AG04450 (cell line): ENCODE results near the gene FOXRED1. TPM values are rescaled to one million over a fixed set of nuclear protein-coding genes. Genes with fewer than 3 reads are reported as not detected.

Experiments used
- CTCF ChIA-PET: fragments of 300-600, 350-600 bp; formaldehyde crosslinking; extraction: SDS; loops from one replicate; lab custom pipeline; 2022; ENCODE audit warnings: antibody characterized with exemption, inconsistent platforms; lab: Charles Lee
- POLR2A ChIA-PET: fragments of 350-600 bp; formaldehyde crosslinking; extraction: SDS; loops from one replicate; lab custom pipeline; 2021; ENCODE audit warnings: antibody characterized with exemption, inconsistent platforms; lab: Yijun Ruan, JAX
- DNase-seq: peaks from one replicate; pipeline ENCODE4 v3.0.0-alpha.2; 2011; ENCODE audit warnings: low read depth, low spot score
- H3K27ac ChIP-seq: one replicate; pipeline ENCODE4 v1.5.1; 2012; ENCODE audit warnings: low read depth, low read length, control low read depth
- H3K27me3 ChIP-seq: one replicate; pipeline ENCODE4 v1.6.0; 2012; ENCODE audit warnings: low read length; ENCODE audit not compliant: control insufficient read depth, insufficient read depth
- H3K4me3 ChIP-seq: 2 replicates; pipeline ENCODE4 v1.5.1; 2011; ENCODE audit warnings: mild to moderate bottlenecking, low read depth, low read length, control low read depth
- H3K9me3 ChIP-seq: 2 replicates; pipeline ENCODE4 v1.5.1; 2012; ENCODE audit warnings: low read length; ENCODE audit not compliant: control insufficient read depth, insufficient read depth
- CTCF ChIP-seq: IDR thresholded peaks from 2 replicates; pipeline ENCODE4 v1.5.1; 2011; ENCODE audit warnings: low read depth, low read length, control low read depth, inconsistent platforms
- polyA plus RNA-seq: library from polyadenylated mRNA; depleted of rRNA; stranded (reverse); fragments of >200 nt; gene quantifications from 2 replicates; pipeline ENCODE4 v1.2.3, GENCODE V29; 2011

Gene FOXRED1
- polyA plus RNA-seq, 1 experiment = 10.2 TPM

DNA sequence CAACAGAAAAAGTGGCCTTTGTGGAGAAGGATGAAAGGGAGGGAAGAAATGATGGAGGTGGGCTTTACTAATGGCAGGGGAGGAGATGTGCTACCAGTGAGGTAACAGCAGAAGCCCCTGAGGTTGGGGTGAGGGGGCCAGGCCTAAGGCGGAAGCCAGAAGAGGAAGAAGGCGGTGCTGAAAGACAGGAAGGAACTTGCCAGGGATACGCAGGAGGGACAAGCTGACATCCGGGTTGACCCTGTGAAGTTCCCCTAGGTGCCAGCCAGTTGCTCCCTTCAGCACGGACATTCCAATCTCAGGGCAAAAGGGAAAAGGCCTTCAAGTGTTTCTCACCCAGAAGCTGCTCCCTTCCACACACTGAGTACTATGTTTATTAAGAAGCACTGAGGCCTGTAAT, 11.6 kb downstream of the FOXRED1 start:
- Histone ChIP-seq H3K9me3 (no peaks in the 10 kb centered on the region), H3K27ac (no peak overlapping the region), H3K4me3 (no peak overlapping the region), H3K27me3 (no peaks in the 10 kb centered on the region)
- no peak for DNase-seq
- ChIA-PET POLR2A (no interaction called here), CTCF (no interaction called here)
- no peak for TF ChIP-seq CTCF

GRCh38 chr11:126281245-126281644, 12.3 kb downstream of the FOXRED1 start:
- H3K4me3 ChIP-seq = no peak overlapping the region
- H3K27ac ChIP-seq = no peak overlapping the region
- no peak for DNase-seq
- ChIA-PET POLR2A (no interaction called here), CTCF (no interaction called here)
- H3K27me3 ChIP-seq = no peaks in the 10 kb centered on the region
- no peaks in the 10 kb centered on the region for H3K9me3 ChIP-seq
- TF ChIP-seq CTCF = no peak

GRCh38 chr11:126281666-126282175, 12.8 kb downstream of the FOXRED1 start:
- H3K27ac ChIP-seq = no peak overlapping the region
- DNase-seq = no peak
- CTCF ChIA-PET = interaction anchor here (1.1 kb wide), 1 partner anchor 199 kb away, joined by 3 read pairs; no protein-coding TSS in a partner anchor
- H3K27me3 ChIP-seq = no peaks in the 10 kb centered on the region
- no peak overlapping the region for H3K4me3 ChIP-seq
- H3K9me3 ChIP-seq = no peaks in the 10 kb centered on the region
- TF ChIP-seq CTCF = no peak
- POLR2A ChIA-PET = interaction anchor here (1.2 kb wide), 1 partner anchor 12 kb away, joined by 4 read pairs; the partner anchor contains the start of genes FOXRED1 and SRPRA

DNA sequence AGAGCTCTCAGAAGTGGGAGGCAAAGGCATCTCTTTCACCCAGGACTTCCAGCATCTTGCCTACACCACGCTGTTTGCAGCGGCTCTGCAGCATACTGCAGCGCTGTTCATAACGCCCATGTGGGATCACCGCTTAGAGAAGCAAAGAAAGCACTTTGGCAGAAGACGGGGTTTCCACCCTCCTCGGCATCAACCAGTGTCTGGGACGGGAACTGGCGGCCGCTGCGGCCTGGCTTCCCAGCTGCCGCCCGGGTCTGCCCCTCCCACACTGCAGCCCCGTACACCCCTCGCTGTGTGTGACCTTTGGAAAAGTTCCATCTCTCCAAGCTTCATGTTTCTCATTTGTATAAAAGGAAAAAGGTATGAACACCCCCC, 13.4 kb downstream of the FOXRED1 start:
- POLR2A ChIA-PET = interaction anchor here (1.2 kb wide), 1 partner anchor 13 kb away, joined by 4 read pairs; the partner anchor contains the start of genes FOXRED1 and SRPRA
- no peak for DNase-seq

More for the DNA sequence above, 13.4 kb downstream of the FOXRED1 start:
- CTCF ChIA-PET = interaction anchor here (0.6 to 1.1 kb wide), 2 partner anchors 63 to 198 kb away, joined by 3 read pairs; no protein-coding TSS in a partner anchor
- TF ChIP-seq CTCF = no peak
- H3K27me3 ChIP-seq = no peaks in the 10 kb centered on the region
- H3K4me3 ChIP-seq = peak overlapping the region; percentile 78
- H3K27ac ChIP-seq = no peak overlapping the region
- no peaks in the 10 kb centered on the region for H3K9me3 ChIP-seq
